K562 (cell line): Measurements from ENCODE around the gene B3GNT7.

Experiments
- FIP1L1 ChIP-seq: fragments of 200-400 bp; formaldehyde crosslinking; IDR thresholded peaks from 2 replicates; pipeline ENCODE4 v1.6.1; 2018; ENCODE audit warnings: mild to moderate bottlenecking, low read depth, low read length; ENCODE audit not compliant: poor library complexity, severe bottlenecking
- GATAD2A ChIP-seq: fragments of 450-650 bp; IDR thresholded peaks from 2 replicates; pipeline ENCODE4 v1.6.1; 2017
- GTF2F1 ChIP-seq: IDR thresholded peaks from 2 replicates; pipeline ENCODE4 v1.6.1; 2011; ENCODE audit warnings: low read depth, low read length, improper control_type of control experiment
- KLF1 ChIP-seq: fragments of 450-650 bp; IDR thresholded peaks from 2 replicates; pipeline ENCODE4 v1.6.1; 2016; ENCODE audit warnings: missing genetic modification characterization, missing compliant biosample characterization
- MEF2A ChIP-seq: IDR thresholded peaks from 2 replicates; pipeline ENCODE4 v1.6.1; 2011; ENCODE audit warnings: low read depth, mild to moderate bottlenecking, low read length, moderate library complexity; ENCODE audit not compliant: control insufficient read depth
- NFIX ChIP-seq: fragments of 250-450 bp; sonication (Bioruptor Pico); IDR thresholded peaks from 2 replicates; pipeline ENCODE4 v1.4.0; 2020; ENCODE audit warnings: low read depth, mild to moderate bottlenecking, moderate library complexity
- NFXL1 ChIP-seq: fragments of 450-650 bp; formaldehyde crosslinking; IDR thresholded peaks from 2 replicates; pipeline ENCODE4 v1.4.0; 2021; ENCODE audit warnings: mild to moderate bottlenecking
- POLR2A ChIP-seq: fragments of 450-650 bp; conservative IDR thresholded peaks from 2 replicates; pipeline ENCODE4 v1.6.1; 2016
- STAT5B ChIP-seq: fragments of 250-450 bp; sonication (Bioruptor Pico); IDR thresholded peaks from 2 replicates; pipeline ENCODE4 v1.8.0; 2021; ENCODE audit warnings: mild to moderate bottlenecking, inconsistent platforms
- TAF1 ChIP-seq: IDR thresholded peaks from 2 replicates; pipeline ENCODE4 v1.6.1; 2011; ENCODE audit warnings: mild to moderate bottlenecking, low read length, moderate library complexity; ENCODE audit not compliant: insufficient read depth, control insufficient read depth, severe bottlenecking; ENCODE audit errors: extremely low read depth
- ZBTB12 ChIP-seq: fragments of 250-450 bp; sonication (Bioruptor Pico); IDR thresholded peaks from 2 replicates; pipeline ENCODE4 v1.4.0; 2020
- ZBTB33 ChIP-seq: sonication (generic); formaldehyde crosslinking; IDR thresholded peaks from 2 replicates; pipeline ENCODE4 v1.8.1; 2023; ENCODE audit warnings: mild to moderate bottlenecking, missing genetic modification reagents

GRCh38 chr2:231409776-231410175 lies 14.3 kb downstream of the B3GNT7 start:
- TF ChIP-seq POLR2A = no peak
- TF ChIP-seq GTF2F1 = no peak
- no peak for TF ChIP-seq TAF1
- TF ChIP-seq NFXL1 = no peak
- TF ChIP-seq ZBTB33 (CRISPR knock-in tag) = no peak
- TF ChIP-seq STAT5B (CRISPR knock-in tag) = no peak
- TF ChIP-seq GATAD2A = no peak
- no peak for TF ChIP-seq NFIX
- TF ChIP-seq FIP1L1 = no peak
- TF ChIP-seq ZBTB12 (CRISPR knock-in tag) = no peak
- no peak for TF ChIP-seq MEF2A
- TF ChIP-seq KLF1 (tag) = no peak
